Measurements from ENCODE around the gene PSMB5.

The PSMB5 gene

DNA sequence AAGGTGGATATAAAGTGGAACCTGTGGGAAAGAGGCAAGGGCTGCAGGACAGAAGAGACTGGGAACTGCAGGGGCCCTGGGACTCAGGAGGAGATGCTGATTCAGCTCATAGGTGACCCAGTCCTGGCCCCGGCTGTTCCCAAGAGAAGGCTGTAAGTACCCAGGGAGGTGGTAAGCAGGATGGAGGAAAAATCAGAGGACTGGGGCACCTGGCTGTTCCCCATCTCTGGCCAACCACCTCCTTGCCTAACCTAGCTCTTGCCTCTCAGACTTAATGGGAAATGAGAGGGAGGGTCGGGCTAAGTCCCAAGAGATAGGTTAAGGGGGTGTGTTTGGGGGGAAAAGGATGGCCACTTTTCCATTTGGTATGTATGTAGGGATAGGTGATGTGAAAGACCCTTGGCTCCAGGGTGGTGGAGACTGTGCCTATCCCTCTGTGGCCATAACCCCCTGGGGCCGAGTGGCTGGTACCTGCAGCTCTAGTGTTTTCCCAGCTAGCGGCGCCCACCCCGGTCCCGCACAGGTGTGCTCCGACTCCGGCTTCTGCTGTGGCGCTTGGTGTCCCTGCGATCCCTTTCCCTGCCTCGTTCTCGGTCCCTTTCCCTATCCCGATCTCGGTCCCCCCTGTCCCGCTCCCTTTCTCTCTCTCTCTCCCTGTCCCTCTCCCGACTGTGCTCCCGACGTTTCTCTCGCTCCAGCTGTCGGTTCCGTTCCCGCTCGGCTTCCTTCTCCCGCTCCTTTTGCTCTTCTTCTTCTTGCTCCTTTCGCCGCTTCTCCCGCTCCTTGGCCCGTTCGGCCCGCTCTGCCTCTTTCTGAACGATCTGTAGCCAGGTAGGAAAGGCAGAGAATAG lies 24.2 kb upstream of the PSMB5 start:
- no peak for DNase-seq (ENCODE audit: low read depth)

- peak; percentile 75 for DNase-seq (ENCODE audit: low read depth)
Observed at GRCh38 chr14:23057757-23058653, 23.3 kb upstream of the PSMB5 start.

GRCh38 chr14:23056956-23057756 lies 22.5 kb upstream of the PSMB5 start, which contains the start of gene CDH24:
CDH24 (minus strand) TSS chr14:23057520; CDS start chr14:23055733, 1,787 bp downstream.
- no peak for DNase-seq (ENCODE audit: low read depth)

- DNase-seq (ENCODE audit: low read depth) = no peak
Observed at GRCh38 chr14:23056145-23056955, 21.6 kb upstream of the PSMB5 start.

DNA sequence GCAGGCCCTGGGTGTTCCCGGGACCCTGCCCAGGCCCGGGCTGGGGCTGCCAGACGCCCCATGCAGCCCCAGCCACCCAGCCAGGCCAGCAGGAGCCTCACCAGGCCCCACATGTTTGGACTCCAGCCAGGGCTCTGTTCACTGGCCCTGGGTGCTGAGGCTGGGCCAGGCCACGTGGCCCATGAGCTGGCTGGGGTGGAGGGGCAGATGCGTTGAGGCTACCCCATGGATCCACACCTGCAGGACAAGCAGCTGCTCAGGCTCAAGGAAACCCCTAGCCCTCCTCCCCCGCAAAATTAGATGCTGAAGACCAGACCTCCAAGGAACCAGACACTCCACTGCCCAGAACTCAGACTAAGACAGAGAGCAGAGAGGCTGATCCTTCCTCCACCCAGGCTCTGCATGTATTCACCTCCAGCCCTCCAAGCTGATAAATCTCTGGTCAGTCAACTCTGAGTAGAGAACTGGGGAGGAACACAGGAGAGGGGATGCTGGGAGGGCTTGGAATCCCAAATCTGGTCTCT lies 21.0 kb upstream of the PSMB5 start:
- no peak for DNase-seq (ENCODE audit: low read depth)

GRCh38 chr14:23055147-23055550 lies 20.4 kb upstream of the PSMB5 start:
- no peak for DNase-seq (ENCODE audit: low read depth)

DNA sequence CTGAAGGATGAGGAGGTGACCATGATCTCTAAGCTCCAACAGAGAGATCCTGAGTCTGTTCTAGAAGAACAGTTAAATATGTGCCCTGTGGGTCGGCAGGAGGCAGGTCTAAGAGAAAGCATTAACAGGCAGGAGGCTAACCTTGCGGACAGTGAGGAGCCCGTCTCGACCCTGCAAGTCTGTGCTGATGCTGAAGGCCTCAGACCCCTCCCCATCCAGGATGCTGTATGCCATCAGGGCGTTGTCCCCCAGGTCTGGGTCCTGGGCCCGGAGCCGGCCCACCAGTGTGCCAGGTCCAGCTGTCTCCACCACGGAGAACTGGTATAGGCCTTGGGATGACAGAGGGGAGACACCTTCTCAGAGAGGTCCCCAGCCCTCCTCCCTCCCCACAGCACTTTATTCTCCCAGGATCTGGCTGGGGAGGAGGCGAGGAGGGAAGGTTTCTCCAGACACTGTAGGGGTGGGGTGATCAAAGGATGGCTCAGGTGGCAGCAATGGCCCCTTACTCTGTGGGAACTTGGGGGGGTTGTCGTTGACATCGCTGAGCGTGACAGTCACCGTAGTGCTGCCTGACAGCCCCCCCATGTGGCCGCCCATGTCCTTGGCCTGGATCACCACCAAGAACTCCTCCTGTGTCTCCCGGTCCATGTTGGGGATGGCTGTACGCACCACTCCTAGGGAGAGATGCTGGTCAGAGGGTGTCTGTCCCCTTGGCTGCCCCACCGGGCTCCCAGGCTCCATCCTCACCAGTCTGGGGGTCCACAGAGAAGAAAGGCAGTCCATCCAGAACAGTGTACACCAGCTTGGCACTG lies 19.5 kb upstream of the PSMB5 start:
- no peak for DNase-seq (ENCODE audit: low read depth)

DNA sequence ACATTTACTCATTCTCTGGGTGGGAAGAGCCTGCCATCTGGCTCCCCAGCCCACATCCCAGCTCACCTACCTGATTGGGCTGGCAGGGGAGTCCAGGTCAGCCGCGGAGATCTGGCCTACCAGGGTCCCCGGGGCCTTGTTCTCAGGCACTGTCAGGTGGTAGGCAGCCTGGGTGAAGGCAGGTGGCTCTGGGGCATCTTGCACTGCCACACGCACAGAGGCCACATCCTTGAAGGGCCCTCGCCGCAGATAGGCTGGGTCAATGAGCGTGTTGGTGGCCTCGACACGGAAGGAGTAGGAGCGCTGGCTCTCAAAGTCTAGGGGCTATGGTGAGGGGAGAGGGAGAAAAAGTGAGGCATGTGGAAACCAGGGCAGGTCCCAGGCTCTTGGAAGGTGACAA lies 18.7 kb upstream of the PSMB5 start:
- DNase-seq (ENCODE audit: low read depth) = no peak

DNA sequence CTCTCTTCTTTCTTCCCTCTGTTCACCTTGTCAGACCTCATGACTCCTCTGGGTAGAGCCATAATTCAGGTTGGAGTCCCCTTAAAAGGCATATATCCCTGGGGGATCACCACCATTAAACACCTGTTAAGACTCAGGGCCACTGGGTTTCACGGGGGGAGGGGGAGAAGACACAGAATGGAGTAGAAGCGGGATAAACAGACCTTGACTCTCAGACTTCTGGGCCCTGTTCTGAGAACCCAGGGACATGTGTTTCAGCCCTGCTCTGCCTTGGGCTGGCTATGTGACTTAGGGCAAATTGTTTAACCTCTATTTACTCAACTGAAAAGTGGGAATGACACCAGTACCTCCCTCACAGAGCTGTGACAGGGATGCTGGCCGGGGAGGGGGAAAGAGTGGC lies 18.0 kb upstream of the PSMB5 start:
- DNase-seq (ENCODE audit: low read depth) = no peak

- DNase-seq (ENCODE audit: low read depth) = no peak
Observed at GRCh38 chr14:23052182-23052623, 17.5 kb upstream of the PSMB5 start.

- no peak for DNase-seq (ENCODE audit: low read depth)
Observed at GRCh38 chr14:23051141-23052057, 16.7 kb upstream of the PSMB5 start.

GRCh38 chr14:23049011-23049410 lies 14.3 kb upstream of the PSMB5 start:
- DNase-seq (ENCODE audit: low read depth) = no peak

DNA sequence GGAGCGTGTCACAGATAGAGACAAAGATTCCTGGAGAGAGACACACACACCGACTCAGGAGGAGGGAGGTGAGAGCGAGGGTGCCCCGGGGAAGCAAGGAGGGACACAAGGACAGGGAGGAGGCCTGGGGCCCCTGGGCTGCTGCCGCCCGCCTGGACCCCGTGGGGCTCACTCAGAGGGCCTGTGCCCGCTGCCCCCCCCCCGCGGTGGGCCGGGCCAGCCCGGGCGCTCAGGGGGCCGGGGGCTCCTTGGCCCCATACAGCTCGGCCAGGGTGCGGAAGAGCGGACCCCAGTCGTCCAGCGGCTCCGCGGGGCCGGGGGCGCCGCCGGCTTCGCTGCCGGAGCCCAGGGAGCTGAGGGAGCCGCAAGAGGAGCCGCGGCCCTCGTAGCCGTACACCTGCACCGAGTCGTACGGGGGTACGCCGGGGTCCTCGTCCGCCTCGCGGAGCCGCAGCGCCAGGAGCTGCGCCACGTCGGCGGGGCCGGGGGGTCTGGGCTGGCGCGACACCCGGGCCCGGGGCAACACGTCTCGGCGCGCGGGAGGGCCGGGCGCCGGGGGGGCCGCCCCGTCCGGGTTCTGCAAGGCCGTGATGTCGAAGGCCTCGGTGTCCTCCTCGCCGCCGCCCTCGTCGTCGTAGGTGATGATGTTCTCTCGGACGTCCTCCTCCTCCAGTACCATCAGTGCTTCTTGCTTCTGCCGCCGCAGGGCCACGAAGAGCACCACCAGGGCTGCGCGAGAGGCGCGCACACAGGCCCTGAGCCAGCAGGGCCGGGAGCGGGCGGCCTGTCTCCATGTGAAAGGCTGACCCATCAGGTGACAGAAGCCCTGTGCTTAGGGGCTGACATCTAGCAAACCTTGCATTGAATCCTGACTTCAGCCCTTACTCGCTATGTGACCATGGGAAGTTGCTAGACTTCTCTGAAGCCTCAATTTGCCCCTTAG lies 13.3 kb upstream of the PSMB5 start:
- DNase-seq (ENCODE audit: low read depth) = no peak

- DNase-seq (ENCODE audit: low read depth) = no peak
Observed at GRCh38 chr14:23047034-23047634, 12.4 kb upstream of the PSMB5 start.

- DNase-seq (ENCODE audit: low read depth) = no peak
Observed at GRCh38 chr14:23045419-23046357, 11.0 kb upstream of the PSMB5 start.

DNA sequence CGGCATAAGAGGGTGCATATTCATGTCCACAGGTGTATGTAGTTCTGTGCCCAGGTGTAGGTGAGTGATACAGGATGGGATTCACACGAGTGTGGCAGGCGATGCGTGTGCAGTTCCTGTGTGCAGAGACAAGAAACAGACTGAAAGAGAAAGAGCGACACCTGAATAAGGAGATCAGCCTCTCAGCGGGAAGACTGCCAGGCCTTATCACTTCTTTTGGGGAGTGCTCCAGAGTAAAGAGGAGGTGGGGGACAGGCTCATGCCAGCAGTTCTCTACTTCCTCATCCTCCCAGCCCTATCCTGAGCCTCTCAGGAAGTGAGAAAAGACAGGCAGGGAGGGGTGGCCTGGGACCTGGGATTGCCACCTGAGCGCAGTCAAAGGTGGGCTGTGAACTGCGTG lies 10.1 kb upstream of the PSMB5 start:
- no peak for DNase-seq (ENCODE audit: low read depth)

All from fibroblast of the conjunctiva (primary cell).